Left cardiac atrium (tissue), 4 donors: ENCODE data around the gene MIS18A. TPM values are rescaled to one million over a fixed set of nuclear protein-coding genes. Genes with fewer than 3 reads are reported as not detected.
A peak's percentile ranks its signal among the peaks of the same experiment; 100 is the strongest.
"Not testable (repeated sequence)": the region's sequence is repeated elsewhere in the genome, so short reads cannot be mapped to it uniquely, and the experiment has no call there.

Source experiments
- ATAC-seq, 2 donors: fragments of 200-7000 bp; cut with Tn5 transposase; one replicate each; pipeline ENCODE4 v1.9.1; 2020; ENCODE audit warnings: mild to moderate bottlenecking in 2 of 2, moderate library complexity in 2 of 2
- DNase-seq: peaks from one replicate; pipeline ENCODE4 v3.0.0-alpha.2; 2020
- intact Hi-C, 2 donors: fragments of 100-400 bp; cut with DNase I; formaldehyde crosslinking; loops; one replicate each; pipeline versions ENCODE4 v1.14.1 to v1.15.1; 2022 to 2023
- total RNA-seq, 2 donors: library from RNA; stranded (reverse); fragmentation: NEBNext Ultra II Directional; extraction: Animal tissue kit (Norgen Biotek cat#: 25700); gene quantifications; one replicate each; pipeline ENCODE4 v1.2.1, GENCODE V29; 2021
- donor health status: DM: no; HTN: yes; CAD: no.
- donor health status: DM: no; HTN: yes; CAD: no; lungs with severe emphysema.
- donor health status: DM: yes; HTN: yes; CAD: no.
- donor health status: Dilated cardiomyopathy.

Gene MIS18A
- total RNA-seq, 2 donors from 2014 or later: 3.6 to 4.5 TPM

- intact Hi-C loops: loop anchor here (1.0 to 5.0 kb wide), 6 partner anchors 166 to 476 kb away; no protein-coding TSS in a partner anchor
- DNase-seq, ATAC-seq: not testable (repeated sequence)
These were observed 20.1 kb downstream of the MIS18A start for GRCh38 chr21:32258786-32259048.

- ATAC-seq: peak; percentile 82 to 83
- peak; percentile 71 for DNase-seq
- intact Hi-C loops: loop anchor here (1.0 to 5.0 kb wide), 6 partner anchors 166 to 476 kb away; no protein-coding TSS in a partner anchor
These were observed 20.7 kb downstream of the MIS18A start for GRCh38 chr21:32257962-32258785.

GRCh38 chr21:32256873-32257620 lies 21.8 kb downstream of the MIS18A start:
- ATAC-seq: peak; percentile 81 to 86
- intact Hi-C loops: loop anchor here (5.0 kb wide), 5 partner anchors 165 to 475 kb away; no protein-coding TSS in a partner anchor
- DNase-seq: peak; percentile 74

- ATAC-seq: no peak
- intact Hi-C loops: loop anchor here (5.0 kb wide), 5 partner anchors 164 to 474 kb away; no protein-coding TSS in a partner anchor
- no peak for DNase-seq
These were observed 22.6 kb downstream of the MIS18A start for GRCh38 chr21:32256251-32256650.

- DNase-seq (peak; percentile 43), ATAC-seq (peak; percentile 78 to 79)
- intact Hi-C loops: no loop called here
These were observed 25.6 kb downstream of the MIS18A start for GRCh38 chr21:32253215-32253641.

- no peak for ATAC-seq
- DNase-seq: no peak
- intact Hi-C loops: no loop called here
These were observed 26.7 kb downstream of the MIS18A start for GRCh38 chr21:32252136-32252535.

- DNase-seq: no peak
- intact Hi-C loops: no loop called here
- no peak for ATAC-seq
These were observed 29.2 kb downstream of the MIS18A start for GRCh38 chr21:32249511-32250280.

- intact Hi-C loops: no loop called here
- DNase-seq (no peak), ATAC-seq (no peak)
These were observed 30.0 kb downstream of the MIS18A start for GRCh38 chr21:32248571-32249461.

- DNase-seq (no peak), ATAC-seq (peak in 1 of 2 donors; percentile 79)
- intact Hi-C loops: no loop called here
These were observed 32.2 kb downstream of the MIS18A start for GRCh38 chr21:32246571-32247140.

GRCh38 chr21:32245971-32246370 lies 32.9 kb downstream of the MIS18A start:
- DNase-seq (no peak), ATAC-seq (no peak)
- intact Hi-C loops: no loop called here

GRCh38 chr21:32240851-32241687 lies 37.8 kb downstream of the MIS18A start:
- intact Hi-C loops: no loop called here
- peak in 1 of 2 donors; percentile 51 for ATAC-seq
- no peak for DNase-seq

- no peak for ATAC-seq
- intact Hi-C loops: loop anchor here in 1 of 2 donors (10.0 kb wide), 1 partner anchor 165 kb away; no protein-coding TSS in a partner anchor
- no peak for DNase-seq
These were observed 39.3 kb downstream of the MIS18A start for GRCh38 chr21:32239551-32239950.

GRCh38 chr21:32238063-32238462 lies 40.8 kb downstream of the MIS18A start:
- intact Hi-C loops: loop anchor here in 1 of 2 donors (10.0 kb wide), 1 partner anchor 163 kb away; no protein-coding TSS in a partner anchor
- DNase-seq: no peak
- no peak for ATAC-seq

GRCh38 chr21:32237021-32237420 lies 41.8 kb downstream of the MIS18A start:
- no peak for ATAC-seq
- DNase-seq: no peak
- intact Hi-C loops: loop anchor here in 1 of 2 donors (10.0 kb wide), 1 partner anchor 162 kb away; no protein-coding TSS in a partner anchor

- no peak for DNase-seq
- intact Hi-C loops: loop anchor here in 1 of 2 donors (10.0 kb wide), 1 partner anchor 159 kb away; no protein-coding TSS in a partner anchor
- no peak for ATAC-seq
These were observed 45.0 kb downstream of the MIS18A start for GRCh38 chr21:32233722-32234301.

- DNase-seq: no peak
- ATAC-seq: no peak
- intact Hi-C loops: loop anchor here in 1 of 2 donors (10.0 kb wide), 1 partner anchor 158 kb away; no protein-coding TSS in a partner anchor
These were observed 45.7 kb downstream of the MIS18A start for GRCh38 chr21:32233055-32233546.
